A549 (cell line): Measurements from ENCODE around the gene EGFL7. TPM values are rescaled to one million over a fixed set of nuclear protein-coding genes. Genes with fewer than 3 reads are reported as not detected.

Experiments
- ATAC-seq, 2 experiments: fragments of 200-7000 bp in 1 of 2; fragments of >200 bp in 1 of 2; cut with Nextera tagmentation in 1 of 2; cut with Tn5 transposase in 1 of 2; 3 replicates each; pipeline versions ENCODE4 v1.8.0 to v1.9.1; 2018 to 2020; ENCODE audit warnings: mild to moderate bottlenecking in 1 of 2, moderate library complexity in 1 of 2
- CTCF ChIA-PET: fragments of 300-600 bp; sonication (Branson Sonifier 250); formaldehyde crosslinking; extraction: SDS; loops from one replicate; lab custom pipeline; 2021; ENCODE audit warnings: antibody characterized with exemption, inconsistent platforms; lab: Yijun Ruan, JAX
- POLR2A ChIA-PET: fragments of 350-600 bp; formaldehyde crosslinking; extraction: SDS; loops from one replicate; lab custom pipeline; 2021; ENCODE audit warnings: antibody characterized with exemption, inconsistent platforms; lab: Yijun Ruan, JAX
- DNase-seq, 2 experiments: peaks; one replicate each; pipeline versions ENCODE4 v3.0.0 to v3.0.0-alpha.2; 2011 to 2016; ENCODE audit warnings: low read depth in 1 of 2, low spot score in 1 of 2
- FAIRE-seq: peaks from 2 replicates; lab custom pipeline; 2011; peaks lifted over from hg19 to GRCh38; lab: Jason Lieb, UNC
- H3K27ac ChIP-seq, 2 experiments: fragments of >200 bp; sonication (Bioruptor Twin); formaldehyde crosslinking; 3 replicates each; pipeline ENCODE4 v1.5.1; 2016 to 2017
- H3K4me1 ChIP-seq: fragments of >200 bp; sonication (Bioruptor Twin); formaldehyde crosslinking; 3 replicates; pipeline ENCODE4 v1.6.1; 2016
- H3K4me2 ChIP-seq: fragments of >200 bp; sonication (Bioruptor Twin); formaldehyde crosslinking; 3 replicates; pipeline ENCODE4 v1.6.1; 2016
- H3K4me3 ChIP-seq: fragments of >200 bp; sonication (Bioruptor Twin); formaldehyde crosslinking; 3 replicates; pipeline ENCODE4 v1.5.1; 2016
- H3K9me3 ChIP-seq: fragments of >200 bp; sonication (Bioruptor Twin); formaldehyde crosslinking; 3 replicates; pipeline ENCODE4 v1.6.1; 2016
- CBX8 ChIP-seq: fragments of 200-600 bp; sonication (generic); IDR thresholded peaks from 2 replicates; pipeline ENCODE4 v1.6.1; 2016
- CHD4 ChIP-seq: fragments of 200-600 bp; sonication (generic); IDR thresholded peaks from 2 replicates; pipeline ENCODE4 v1.6.1; 2016; ENCODE audit warnings: antibody characterized with exemption, mild to moderate bottlenecking, borderline replicate concordance
- CTCF ChIP-seq: fragments of >200 bp; sonication (Bioruptor Twin); formaldehyde crosslinking; IDR thresholded peaks from 3 replicates; pipeline ENCODE4 v1.5.1; 2016
- EHF ChIP-seq: fragments of 250-450 bp; sonication (Bioruptor Pico); IDR thresholded peaks from 2 replicates; pipeline ENCODE4 v1.5.0; 2020; ENCODE audit warnings: mild to moderate bottlenecking
- EHMT2 ChIP-seq: fragments of 200-600 bp; sonication (generic); IDR thresholded peaks from 2 replicates; pipeline ENCODE4 v1.6.1; 2016; ENCODE audit warnings: antibody characterized with exemption, low read depth, mild to moderate bottlenecking, moderate library complexity
- ESRRA ChIP-seq: fragments of 150-350 bp; IDR thresholded peaks from 2 replicates; pipeline ENCODE4 v1.6.1; 2014; ENCODE audit warnings: mild to moderate bottlenecking, low read length, borderline replicate concordance
- GATA3 ChIP-seq: IDR thresholded peaks from 2 replicates; pipeline ENCODE4 v1.6.1; 2012; ENCODE audit warnings: borderline replicate concordance
- HDAC2 ChIP-seq: fragments of 200-600 bp; sonication (generic); IDR thresholded peaks from 2 replicates; pipeline ENCODE4 v1.6.1; 2016
- HES2 ChIP-seq: fragments of >200 bp; sonication (Bioruptor Twin); formaldehyde crosslinking; IDR thresholded peaks from 2 replicates; pipeline ENCODE4 v1.6.1; 2016
- HEYL ChIP-seq: fragments of 250-450 bp; sonication (Bioruptor Pico); IDR thresholded peaks from 2 replicates; pipeline ENCODE4 v1.8.0; 2021; ENCODE audit warnings: mild to moderate bottlenecking, moderate library complexity
- HOXB5 ChIP-seq: fragments of 250-450 bp; sonication (Bioruptor Pico); IDR thresholded peaks from 2 replicates; pipeline ENCODE4 v1.5.0; 2020; ENCODE audit warnings: mild to moderate bottlenecking, moderate library complexity
- JUN ChIP-seq, 2 experiments: fragments of >200 bp; sonication (Bioruptor Twin); formaldehyde crosslinking; IDR thresholded peaks; 2 replicates in 1 of 2; 3 replicates in 1 of 2; pipeline ENCODE4 v1.6.1; 2016 to 2017
- KDM5A ChIP-seq: fragments of 200-600 bp; sonication (generic); IDR thresholded peaks from 2 replicates; pipeline ENCODE4 v1.6.1; 2016; ENCODE audit warnings: antibody characterized with exemption, mild to moderate bottlenecking
- MAFK ChIP-seq: fragments of 450-650 bp; IDR thresholded peaks from 2 replicates; pipeline ENCODE4 v1.6.1; 2014; ENCODE audit not compliant: partially characterized antibody
- NFE2L2 ChIP-seq: fragments of 150-350 bp; conservative IDR thresholded peaks from 2 replicates; pipeline ENCODE4 v1.6.1; 2014; ENCODE audit warnings: low read length
- PHF8 ChIP-seq: fragments of 200-600 bp; sonication (generic); IDR thresholded peaks from 2 replicates; pipeline ENCODE4 v1.6.1; 2016; ENCODE audit warnings: low read depth, mild to moderate bottlenecking, antibody characterized with exemption, moderate library complexity, borderline replicate concordance
- POLR2A ChIP-seq: IDR thresholded peaks from 2 replicates; pipeline ENCODE4 v1.6.1; 2012; ENCODE audit warnings: mild to moderate bottlenecking, low read length
- POLR2AphosphoS2 ChIP-seq: conservative IDR thresholded peaks from 2 replicates; pipeline ENCODE4 v1.6.1; 2012; ENCODE audit warnings: low read length, improper control_type of control experiment, inconsistent platforms
- REST ChIP-seq: fragments of 200-600 bp; sonication (generic); IDR thresholded peaks from 2 replicates; pipeline ENCODE4 v1.6.1; 2016; ENCODE audit warnings: antibody characterized with exemption, mild to moderate bottlenecking, moderate library complexity
- SREBF2 ChIP-seq: fragments of 450-650 bp; IDR thresholded peaks from 2 replicates; pipeline ENCODE4 v1.6.1; 2014; ENCODE audit warnings: mild to moderate bottlenecking, moderate library complexity
- ZNF302 ChIP-seq: fragments of 250-450 bp; sonication (Bioruptor Pico); IDR thresholded peaks from 2 replicates; pipeline ENCODE4 v1.9.0; 2021; ENCODE audit warnings: inconsistent platforms, mild to moderate bottlenecking, moderate library complexity
- WGBS: methylation state at CpG from one replicate; pipeline ENCODE4 v1.1.6; 2017; ENCODE audit errors: missing lambda C conversion rate; 5-methylcytosine and 5-hydroxymethylcytosine counted together
- polyA plus RNA-seq, 4 experiments: library from polyadenylated mRNA; depleted of rRNA in 3 of 4; stranded (reverse); fragments of >200 nt; fragmentation: RNase III in 1 of 4; extraction: RNeasy Plus Mini Kit Qiagen cat#74134 plus additional on column Dnase treatment in 1 of 4; gene quantifications; 2 replicates in 3 of 4; 3 replicates in 1 of 4; pipeline ENCODE4 v1.2.3, GENCODE V29; 2011 to 2017

The EGFL7 gene
- polyA plus RNA-seq, 2 of the 4 experiments (the other 2 are of a cell fraction): 19.9 to 34.4 TPM

- no peak for TF ChIP-seq NFE2L2
- no peak for TF ChIP-seq REST
- no peak for TF ChIP-seq GATA3
- TF ChIP-seq POLR2AphosphoS2: no peak
- no peak for TF ChIP-seq PHF8
- no peak for TF ChIP-seq CTCF
- TF ChIP-seq HEYL (CRISPR knock-in tag): no peak
- TF ChIP-seq, all 56 proteins: peak for 0
Observed at GRCh38 chr9:136681029-136681428, 18.3 kb downstream of the EGFL7 start (continued).

- peaks cover 13% of the 10 kb centered on the region for H3K4me1 ChIP-seq
- DNase-seq (no peak), FAIRE-seq (no peak), ATAC-seq (no peak)
- WGBS: 89% methylated on average over 17 of the region's 20 CpGs
- no peaks in the 10 kb centered on the region for H3K9me3 ChIP-seq
- H3K4me3 ChIP-seq: no peak overlapping the region
- H3K27ac ChIP-seq: 0 out of 6 replicates have a peak overlapping the region, but pooled peaks of 1 of the 2 experiments have one; percentile 3
- CTCF ChIA-PET: interaction anchor here (0.6 to 13.4 kb wide), 10 partner anchors 8 to 578 kb away, joined by 3 to 186 read pairs (median 4); no protein-coding TSS in a partner anchor
- H3K4me2 ChIP-seq: no peak overlapping the region
- TF ChIP-seq ZNF302 (CRISPR knock-in tag): no peak
- TF ChIP-seq HES2: no peak
- no peak for TF ChIP-seq POLR2AphosphoS2
- TF ChIP-seq SREBF2: no peak
- TF ChIP-seq CTCF: no peak
- TF ChIP-seq MAFK: no peak
- no peak for TF ChIP-seq POLR2A
- no peak for TF ChIP-seq ESRRA
- TF ChIP-seq CHD4: no peak
- TF ChIP-seq HDAC2: no peak
- no peak for TF ChIP-seq JUN (IDR thresholded peaks at IDR 0.05)
- no peak for TF ChIP-seq KDM5A
- no peak for TF ChIP-seq CBX8
- TF ChIP-seq EHF: no peak
- no peak for TF ChIP-seq HOXB5 (CRISPR knock-in tag)
- no peak for TF ChIP-seq EHMT2
- POLR2A ChIA-PET: interaction anchor here (1.0 kb wide), 1 partner anchor 12 kb away, joined by 3 read pairs; no protein-coding TSS in a partner anchor
Observed at GRCh38 chr9:136681945-136682699, 19.4 kb downstream of the EGFL7 start.
